Right ventricle myocardium superior (tissue), 1 donor: ENCODE measurements around the gene CYSRT1. TPM values are rescaled to one million over a fixed set of nuclear protein-coding genes. Genes with fewer than 3 reads are reported as not detected.
"Not testable (repeated sequence)": the region's sequence is repeated elsewhere in the genome, so short reads cannot be mapped to it uniquely, and the experiment has no call there.

Experiments
- ATAC-seq: fragments of 200-7000 bp; cut with Tn5 transposase; one replicate; pipeline ENCODE4 v1.9.1; 2020; ENCODE audit warnings: mild to moderate bottlenecking; ENCODE audit not compliant: poor library complexity
- DNase-seq: peaks from one replicate; pipeline ENCODE4 v3.0.0-alpha.2; 2020
- intact Hi-C: fragments of 100-400 bp; cut with DNase I; formaldehyde crosslinking; loops from one replicate; pipeline ENCODE4 v1.11.2; 2022
- total RNA-seq: library from RNA; stranded (reverse); fragmentation: NEBNext Ultra II Directional; extraction: Animal tissue kit (Norgen Biotek cat#: 25700); gene quantifications from one replicate; pipeline ENCODE4 v1.2.1, GENCODE V29; 2021
- donor health status: DM: no; HTN: yes; CAD: no; lungs with severe emphysema.

Gene CYSRT1
- total RNA-seq, 1 donor from 2014 or later = not detected

DNA sequence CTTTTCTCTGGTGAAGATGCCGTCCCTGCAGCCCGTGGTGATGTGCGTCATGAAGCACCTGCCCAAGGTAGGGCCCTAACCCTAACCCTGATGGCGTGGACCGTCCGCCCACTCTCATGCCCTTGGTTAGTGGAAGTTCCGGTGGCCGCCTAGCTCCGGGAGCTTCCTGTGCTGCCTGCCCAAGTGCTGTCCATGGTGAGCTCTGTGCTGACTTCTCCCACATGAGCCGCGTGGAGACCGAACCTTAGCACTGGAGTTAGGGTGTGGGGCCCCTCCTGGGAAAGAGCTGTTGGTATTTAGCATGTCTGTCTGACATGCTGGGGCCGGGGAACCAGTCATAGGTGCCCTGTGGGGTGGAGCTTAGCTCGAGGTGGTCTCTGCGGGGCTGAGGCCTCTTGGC, 31.4 kb downstream of the CYSRT1 start:
- ATAC-seq (no peak), DNase-seq (no peak)
- intact Hi-C loops = no loop called here

- DNase-seq (no peak), ATAC-seq (no peak)
- intact Hi-C loops = no loop called here
Observed at GRCh38 chr9:137256856-137257255, 31.9 kb downstream of the CYSRT1 start.

- ATAC-seq, DNase-seq, intact Hi-C loops: not testable (repeated sequence)
Observed at GRCh38 chr9:137262173-137262908, 37.4 kb downstream of the CYSRT1 start.

DNA sequence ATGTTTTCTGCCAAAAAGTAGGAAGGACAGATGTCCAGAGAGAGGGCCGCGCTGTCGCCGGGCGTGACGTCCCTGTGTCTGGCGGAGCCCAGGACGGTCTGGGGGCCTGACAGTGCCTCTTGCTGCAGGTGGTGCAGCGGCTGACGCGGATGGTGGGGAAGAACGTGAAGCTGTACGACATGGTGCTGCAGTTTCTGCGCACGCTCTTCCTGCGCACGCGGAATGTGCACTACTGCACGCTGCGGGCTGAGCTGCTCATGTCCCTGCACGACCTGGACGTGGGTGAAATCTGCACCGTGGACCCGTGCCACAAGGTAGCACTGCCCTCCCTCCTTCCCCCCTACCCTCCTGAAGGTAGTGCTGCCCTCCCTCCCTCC, 37.9 kb downstream of the CYSRT1 start:
- DNase-seq (no peak), ATAC-seq (no peak)
- intact Hi-C loops = no loop called here

DNA sequence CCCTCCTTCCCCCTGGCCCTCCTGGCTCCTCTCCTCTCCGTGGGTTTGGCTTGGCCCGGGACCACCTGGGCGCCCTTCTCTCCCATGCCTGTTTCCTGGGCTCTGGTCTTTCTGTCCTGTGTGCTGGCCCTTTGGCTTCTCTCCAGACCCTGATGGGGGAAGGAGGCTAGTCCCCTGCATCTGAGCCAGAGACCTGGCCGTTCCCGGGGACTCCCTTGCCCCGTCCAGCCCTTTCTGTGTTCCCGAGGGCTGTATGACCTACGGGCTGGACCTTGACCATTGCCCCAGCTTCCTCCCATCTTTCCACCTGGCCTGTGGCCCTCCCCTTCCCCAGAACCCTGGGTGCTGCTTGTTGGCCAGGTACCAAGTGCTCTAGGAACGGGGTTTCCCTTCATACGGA, 38.5 kb downstream of the CYSRT1 start:
- ATAC-seq (no peak), DNase-seq (no peak)
- intact Hi-C loops = no loop called here

DNA sequence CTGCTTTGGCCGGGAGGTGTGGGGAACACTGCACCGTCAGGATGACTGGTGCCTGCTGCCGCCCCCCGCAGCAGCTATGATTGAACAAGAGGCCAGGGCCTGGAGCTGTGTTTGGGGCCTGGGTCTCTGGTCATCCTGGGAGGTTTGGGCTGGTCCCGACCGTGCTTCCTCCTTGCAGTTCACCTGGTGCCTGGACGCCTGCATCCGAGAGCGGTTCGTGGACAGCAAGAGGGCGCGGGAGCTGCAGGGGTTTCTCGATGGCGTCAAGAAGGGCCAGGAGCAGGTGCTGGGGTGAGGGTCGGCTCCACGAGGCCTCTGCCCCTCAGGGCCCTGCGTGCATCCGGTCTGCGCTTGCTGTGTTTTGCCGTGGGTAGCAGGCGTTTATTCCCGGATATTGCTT, 39.1 kb downstream of the CYSRT1 start:
- ATAC-seq (no peak), DNase-seq (no peak)
- intact Hi-C loops = no loop called here

GRCh38 chr9:137265496-137266161, 40.7 kb downstream of the CYSRT1 start:
- intact Hi-C loops = no loop called here
- no peak for DNase-seq
- ATAC-seq = no peak

DNA sequence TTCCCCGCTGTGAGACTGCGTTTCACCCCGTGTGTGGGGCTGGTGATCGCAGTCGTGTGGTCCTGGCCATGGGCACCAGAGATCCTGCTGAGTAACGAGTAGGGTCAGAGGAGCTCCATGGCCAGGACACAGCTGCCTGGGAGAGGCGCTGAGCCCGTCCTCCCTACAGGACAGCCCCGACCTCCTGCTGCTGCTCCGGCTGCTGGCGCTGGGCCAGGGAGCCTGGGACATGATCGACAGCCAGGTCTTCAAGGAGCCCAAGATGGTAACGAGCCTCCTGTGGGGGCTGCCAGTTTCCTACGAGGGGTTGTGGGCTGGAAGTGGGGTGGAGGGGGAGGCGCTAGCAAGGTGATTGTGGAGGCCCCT, 41.2 kb downstream of the CYSRT1 start:
- intact Hi-C loops = no loop called here
- DNase-seq = no peak
- ATAC-seq = no peak

DNA sequence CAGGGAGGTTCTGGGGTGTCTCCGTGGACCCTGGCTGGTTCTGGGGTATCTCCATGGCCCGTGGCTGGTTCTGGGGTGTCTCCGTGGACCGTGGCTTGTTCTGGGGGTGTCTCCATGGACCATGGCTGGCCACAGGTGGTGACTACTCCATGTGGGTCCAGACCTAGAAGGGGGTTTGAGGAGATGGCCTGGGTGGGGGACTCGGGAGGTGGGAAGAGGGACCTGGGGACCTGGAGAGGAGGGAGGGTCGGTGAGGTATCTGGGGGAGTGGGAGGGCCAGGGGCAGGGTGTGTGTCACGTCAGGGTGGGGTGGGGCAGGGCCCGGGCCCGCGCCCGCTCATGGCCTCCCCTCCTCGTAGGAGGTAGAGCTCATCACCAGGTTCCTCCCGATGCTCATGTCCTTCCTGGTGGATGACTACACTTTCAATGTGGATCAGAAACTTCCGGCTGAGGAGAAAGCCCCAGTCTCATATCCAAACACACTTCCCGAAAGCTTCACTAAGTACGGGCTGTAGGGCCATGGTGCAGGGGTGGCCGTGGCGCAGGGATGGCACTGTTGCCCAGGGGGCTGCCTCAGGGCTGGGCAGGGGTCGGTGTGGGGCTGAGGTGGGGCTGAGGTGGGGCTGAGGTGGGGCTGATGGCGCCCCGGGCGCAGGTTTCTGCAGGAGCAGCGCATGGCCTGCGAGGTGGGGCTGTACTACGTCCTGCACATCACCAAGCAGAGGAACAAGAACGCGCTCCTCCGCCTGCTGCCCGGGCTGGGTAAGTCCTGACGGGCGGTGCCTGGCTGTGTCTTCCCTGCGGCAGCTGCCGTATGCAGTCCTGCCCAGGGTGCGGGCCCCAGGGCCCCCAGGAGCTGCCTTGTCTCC, 41.8 kb downstream of the CYSRT1 start:
- DNase-seq (no peak), ATAC-seq (no peak)
- intact Hi-C loops = no loop called here

DNA sequence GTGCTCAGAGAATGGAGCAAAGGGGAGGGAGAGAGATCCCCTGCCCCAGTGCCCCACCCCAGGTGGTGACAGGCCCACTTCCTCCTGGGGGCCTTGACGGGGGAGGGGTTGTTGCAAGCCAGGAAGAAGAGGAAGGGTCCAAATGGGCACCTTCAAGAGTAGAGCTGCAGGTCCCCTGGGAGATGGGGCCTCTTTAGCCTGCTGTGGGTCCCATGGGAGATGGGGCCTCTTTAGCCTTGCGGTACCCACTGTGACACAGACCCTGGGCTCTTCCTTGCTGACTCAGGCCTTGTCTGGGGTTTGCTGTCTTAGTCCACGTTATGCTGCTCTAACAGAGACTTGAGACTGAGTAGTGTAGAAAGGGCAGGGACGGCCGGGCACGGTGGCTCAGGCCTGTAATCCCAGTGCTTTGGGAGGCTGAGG, 43.0 kb downstream of the CYSRT1 start:
- DNase-seq = no peak
- no peak for ATAC-seq
- intact Hi-C loops = no loop called here

DNA sequence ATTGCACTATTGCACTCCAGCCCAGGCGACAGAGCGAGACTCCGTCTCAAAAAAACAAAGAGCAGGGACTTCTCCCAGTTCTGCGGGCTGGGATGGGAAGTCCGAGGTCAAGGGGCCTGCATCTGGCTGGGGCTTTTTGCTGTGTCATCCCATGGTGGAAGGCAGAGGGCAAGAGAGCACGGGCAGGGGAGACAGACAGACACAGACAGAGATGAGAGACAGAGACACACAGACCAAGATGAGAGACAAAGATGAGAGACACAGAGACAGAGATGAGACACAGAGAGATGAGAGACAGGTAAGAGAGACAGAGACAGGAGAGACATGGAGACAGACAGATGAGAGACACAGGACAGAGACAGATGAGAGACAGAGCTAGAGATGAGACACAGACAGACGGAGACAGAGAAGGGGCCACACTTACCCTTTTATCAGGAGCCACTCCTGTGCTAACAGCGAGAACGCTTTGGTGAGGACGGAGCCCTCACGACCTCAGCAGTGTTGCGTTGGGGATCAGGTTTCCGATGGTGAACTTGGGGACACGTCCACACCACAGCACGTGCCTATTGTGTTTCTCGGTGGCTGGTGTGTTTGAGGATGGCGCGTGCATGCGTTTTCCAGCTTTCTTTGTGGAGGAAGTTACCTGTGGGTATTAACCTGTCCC, 43.7 kb downstream of the CYSRT1 start:
- DNase-seq (no peak), ATAC-seq (peak; percentile 8)
- intact Hi-C loops = no loop called here

DNA sequence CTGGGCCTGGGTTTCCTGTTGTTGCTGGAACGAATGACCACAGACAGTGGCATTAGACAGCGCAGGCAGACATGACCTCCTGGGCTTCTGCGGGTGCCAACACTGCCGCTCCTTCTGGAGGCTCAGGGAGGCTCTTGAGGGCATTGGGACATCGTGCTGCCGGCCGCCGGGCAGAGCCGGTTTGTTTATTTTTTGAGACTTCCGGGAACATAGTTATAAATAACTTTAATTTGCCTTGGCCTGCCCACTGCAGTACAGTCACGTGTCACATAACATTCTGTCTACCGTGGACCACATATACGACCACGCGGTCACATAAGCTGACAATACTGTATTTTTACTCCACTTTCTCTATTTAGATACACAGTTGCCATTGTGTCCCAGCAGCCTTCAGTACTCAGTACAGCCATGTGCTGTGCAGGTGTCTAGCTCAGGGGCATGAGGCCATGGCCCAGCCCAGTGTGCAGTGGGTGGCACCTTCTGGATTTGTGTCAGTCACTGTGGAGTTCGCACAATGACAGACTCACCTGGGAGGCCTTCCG, 44.3 kb downstream of the CYSRT1 start:
- DNase-seq (no peak), ATAC-seq (peak; percentile 75)
- intact Hi-C loops = no loop called here

DNA sequence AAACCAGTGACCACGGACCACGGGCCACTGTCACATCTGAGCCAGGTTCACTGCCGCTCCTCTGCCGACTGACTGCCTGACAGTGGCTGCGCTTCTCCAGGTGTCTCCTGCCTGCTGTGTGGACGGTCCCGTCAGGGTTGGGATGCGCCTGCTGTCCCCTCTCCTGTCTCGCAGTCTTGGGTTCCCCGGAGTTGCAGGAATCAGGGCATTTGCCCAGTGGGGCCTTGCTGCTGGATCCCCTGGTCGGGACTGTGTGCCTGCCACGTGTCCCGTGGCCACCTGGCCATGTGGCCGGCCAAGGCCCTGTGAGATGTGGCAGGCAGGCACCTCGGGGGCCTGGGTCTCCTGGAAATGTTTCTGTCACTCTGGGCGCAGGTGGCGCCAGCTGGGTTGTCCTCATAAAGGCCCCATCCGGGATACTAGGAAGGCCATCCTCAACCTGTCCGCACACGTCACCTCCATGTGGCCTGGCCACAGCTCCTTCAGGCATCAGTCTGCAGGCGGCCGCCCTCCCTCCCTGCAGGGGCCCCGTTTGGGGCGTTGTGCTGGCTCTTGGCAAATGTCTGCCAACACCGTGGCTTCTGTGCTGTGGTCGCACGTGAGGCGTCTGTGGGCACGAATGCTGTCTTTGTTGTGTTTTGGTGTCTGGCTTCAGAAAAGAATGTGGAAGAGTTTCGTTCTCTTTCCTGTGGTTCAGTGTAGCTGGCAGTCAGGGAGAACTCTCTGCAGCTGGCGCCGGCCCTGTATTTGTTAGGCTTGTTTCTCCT, 46.1 kb downstream of the CYSRT1 start:
- intact Hi-C loops = no loop called here
- peak; percentile 8 for ATAC-seq

GRCh38 chr9:137271696-137272076, 46.7 kb downstream of the CYSRT1 start:
- no peak for DNase-seq
- no peak for ATAC-seq
- intact Hi-C loops = no loop called here

More for the DNA sequence above, 46.1 kb downstream of the CYSRT1 start:
- no peak for DNase-seq

DNA sequence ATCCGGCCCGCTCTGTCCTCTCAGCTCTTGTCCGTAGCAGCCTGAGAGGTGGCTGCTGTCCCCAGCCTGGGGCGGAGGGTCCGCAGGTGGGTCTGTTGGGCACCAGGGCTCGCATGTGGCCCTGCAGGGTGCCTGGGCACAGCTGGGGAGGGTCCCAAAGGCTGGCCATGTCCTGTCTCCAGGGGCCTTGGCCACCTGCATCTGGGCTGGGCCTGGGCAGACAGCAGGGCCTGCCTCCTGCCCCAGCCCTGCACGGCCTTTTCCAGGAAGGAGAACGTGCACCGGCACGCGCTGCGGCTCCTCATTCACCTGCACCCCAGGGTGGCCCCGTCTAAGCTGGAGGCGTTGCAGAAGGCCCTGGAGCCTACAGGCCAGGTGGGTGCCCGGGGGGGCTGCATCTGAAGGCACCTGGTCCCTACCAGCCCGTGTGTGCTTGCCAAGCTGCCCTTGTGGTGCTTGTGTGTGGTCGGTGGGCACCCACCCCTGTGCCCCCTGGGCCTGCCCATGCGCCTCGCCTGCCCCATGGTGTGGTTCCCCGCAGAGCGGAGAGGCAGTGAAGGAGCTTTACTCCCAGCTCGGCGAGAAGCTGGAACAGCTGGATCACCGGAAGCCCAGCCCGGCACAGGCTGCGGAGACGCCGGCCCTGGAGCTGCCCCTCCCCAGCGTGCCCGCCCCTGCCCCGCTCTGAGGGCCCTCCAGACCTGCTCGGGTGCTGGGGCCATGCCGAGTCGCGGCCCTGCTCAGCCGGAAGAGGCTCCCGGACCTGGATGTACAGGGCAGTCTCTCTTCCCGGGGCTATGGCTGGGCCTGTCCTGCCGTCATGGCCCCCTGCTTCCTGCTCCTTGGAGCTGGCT, 47.5 kb downstream of the CYSRT1 start:
- DNase-seq = no peak
- intact Hi-C loops = no loop called here
- ATAC-seq = no peak

GRCh38 chr9:137273095-137273490, 48.1 kb downstream of the CYSRT1 start:
- ATAC-seq (no peak), DNase-seq (no peak)
- intact Hi-C loops = no loop called here

DNA sequence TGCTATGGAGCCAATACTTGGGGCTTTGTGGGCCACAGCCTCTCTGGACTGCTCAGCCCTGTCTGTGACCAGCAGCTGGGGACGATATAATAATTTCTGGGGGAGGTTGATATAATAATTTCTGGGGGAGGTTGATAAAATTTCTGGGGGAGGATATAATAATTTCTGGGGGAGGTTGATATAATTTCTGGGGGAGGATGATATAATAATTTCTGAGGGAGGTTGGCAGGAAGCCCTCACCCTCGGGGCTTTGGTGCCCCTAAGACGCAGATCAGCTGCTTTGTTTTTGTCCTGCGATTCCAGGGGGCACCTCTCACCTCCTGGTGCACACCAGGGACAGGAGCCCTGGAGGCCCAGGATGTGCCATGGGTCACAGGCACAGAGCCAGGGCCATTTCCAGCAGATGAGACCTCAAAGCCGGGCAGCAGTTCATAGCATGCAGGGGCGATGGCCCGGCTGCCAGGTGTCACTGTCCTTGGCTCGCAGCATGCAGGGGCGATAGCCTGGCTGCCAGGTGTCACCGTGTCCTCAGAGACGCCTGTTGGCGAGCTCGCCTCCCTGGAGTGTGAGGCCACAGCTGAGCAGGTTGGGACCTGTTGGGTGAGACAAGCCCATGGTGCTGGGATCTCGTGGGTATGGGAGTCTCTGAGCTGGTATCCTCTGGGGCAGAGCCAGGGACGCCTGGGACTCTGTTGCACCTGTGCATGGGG, 48.8 kb downstream of the CYSRT1 start:
- no peak for DNase-seq
- ATAC-seq = no peak
- intact Hi-C loops = no loop called here
